ENCODE results near the gene LDLRAD4.

Gene LDLRAD4

DNA sequence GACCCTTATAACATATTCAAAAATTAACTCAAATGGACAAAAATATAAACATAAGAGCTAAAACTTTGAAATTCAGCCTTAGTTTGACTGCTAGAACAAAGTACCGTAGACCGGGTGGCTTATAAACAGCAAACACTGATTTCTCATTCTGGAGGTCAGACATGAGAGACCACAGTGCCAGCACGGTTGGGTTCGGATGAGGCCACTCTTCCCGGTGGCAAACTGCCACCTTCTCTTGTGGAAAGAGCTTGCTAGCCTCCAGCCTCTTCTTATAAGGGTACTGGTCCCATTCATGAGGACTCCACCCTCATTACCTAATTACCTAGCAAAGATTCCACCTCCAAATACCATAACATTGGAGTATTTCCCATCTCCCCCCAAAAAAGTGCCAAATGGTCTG is 416.5 kb downstream of the LDLRAD4 start:
- no peak for ATAC-seq
- TF ChIP-seq OSR1 (CRISPR knock-in tag; IDR thresholded peaks at IDR 0.05) (no peak), ZNF70 (CRISPR knock-in tag; IDR thresholded peaks at IDR 0.05) (no peak), ZC3H10 (CRISPR knock-in tag; IDR thresholded peaks at IDR 0.05) (no peak), GLIS3 (CRISPR knock-in tag; IDR thresholded peaks at IDR 0.05) (no peak), BACH2 (CRISPR knock-in tag; IDR thresholded peaks at IDR 0.05; ENCODE audit: borderline replicate concordance) (no peak), PPARA (CRISPR knock-in tag; IDR thresholded peaks at IDR 0.05; ENCODE audit: borderline replicate concordance) (no peak), ZNF8 (CRISPR knock-in tag; IDR thresholded peaks at IDR 0.05) (no peak), TCF4 (CRISPR knock-in tag; IDR thresholded peaks at IDR 0.05; ENCODE audit: borderline replicate concordance) (no peak)
- TF ChIP-seq, protein P1, sequence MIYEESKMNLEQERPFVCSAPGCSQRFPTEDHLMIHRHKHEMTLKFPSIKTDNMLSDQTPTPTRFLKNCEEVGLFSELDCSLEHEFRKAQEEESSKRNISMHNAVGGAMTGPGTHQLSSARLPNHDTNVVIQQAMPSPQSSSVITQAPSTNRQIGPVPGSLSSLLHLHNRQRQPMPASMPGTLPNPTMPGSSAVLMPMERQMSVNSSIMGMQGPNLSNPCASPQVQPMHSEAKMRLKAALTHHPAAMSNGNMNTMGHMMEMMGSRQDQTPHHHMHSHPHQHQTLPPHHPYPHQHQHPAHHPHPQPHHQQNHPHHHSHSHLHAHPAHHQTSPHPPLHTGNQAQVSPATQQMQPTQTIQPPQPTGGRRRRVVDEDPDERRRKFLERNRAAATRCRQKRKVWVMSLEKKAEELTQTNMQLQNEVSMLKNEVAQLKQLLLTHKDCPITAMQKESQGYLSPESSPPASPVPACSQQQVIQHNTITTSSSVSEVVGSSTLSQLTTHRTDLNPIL (CRISPR knock-in tag; IDR thresholded peaks at IDR 0.05; ENCODE audit: low read depth) = no peak

DNA sequence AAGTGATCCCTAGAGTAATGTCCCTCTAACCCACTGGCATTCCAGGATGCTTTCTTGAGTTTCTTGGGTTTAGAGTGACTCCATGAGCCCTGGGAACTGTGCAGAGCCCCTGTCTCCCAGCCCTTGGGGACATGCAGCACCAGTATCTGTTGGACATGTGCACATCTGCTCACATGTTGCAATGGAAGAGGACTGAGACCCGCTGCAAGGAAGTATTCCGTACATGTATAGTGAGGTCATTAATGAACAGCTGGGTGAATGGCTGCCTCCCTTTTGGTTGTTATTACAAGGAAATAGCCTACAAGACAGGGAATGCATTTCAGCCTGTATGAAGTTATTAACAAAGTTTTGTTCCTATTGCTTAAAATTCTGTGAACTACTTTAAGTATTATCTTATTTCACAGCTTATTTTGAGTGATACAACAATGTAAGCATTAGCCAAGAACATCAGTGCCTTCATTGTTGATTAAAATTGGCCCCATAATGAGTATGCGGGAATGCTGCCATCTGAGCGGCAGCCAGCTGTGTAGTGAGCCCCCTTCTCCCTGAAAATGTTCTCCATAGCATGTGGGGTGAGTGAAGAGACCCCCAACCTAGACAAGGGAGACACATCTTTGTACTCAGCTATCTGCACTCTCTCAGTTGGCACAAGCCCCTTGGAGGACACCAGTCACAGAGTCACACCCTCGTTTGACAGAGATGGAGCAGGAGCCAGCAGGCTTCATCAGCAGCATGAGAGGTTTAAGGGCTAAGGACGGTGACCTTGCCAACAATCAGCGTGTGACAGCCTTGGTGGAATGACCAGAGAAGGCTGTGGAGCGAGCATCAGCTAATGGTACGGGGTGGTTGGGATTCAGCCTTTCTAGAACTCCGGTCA is 420.4 kb downstream of the LDLRAD4 start:
- TF ChIP-seq ESRRG (CRISPR knock-in tag; IDR thresholded peaks at IDR 0.05) (no peak), ZNF70 (CRISPR knock-in tag; IDR thresholded peaks at IDR 0.05) (no peak), ZNF565 (CRISPR knock-in tag; conservative IDR thresholded peaks at IDR 0.05; ENCODE audit: low read depth) (no peak), TCF4 (CRISPR knock-in tag; IDR thresholded peaks at IDR 0.05; ENCODE audit: borderline replicate concordance) (no peak)

GRCh38 chr18:13640266-13640860 is 421.8 kb downstream of the LDLRAD4 start:
- ATAC-seq = no peak
- TF ChIP-seq, protein P2, sequence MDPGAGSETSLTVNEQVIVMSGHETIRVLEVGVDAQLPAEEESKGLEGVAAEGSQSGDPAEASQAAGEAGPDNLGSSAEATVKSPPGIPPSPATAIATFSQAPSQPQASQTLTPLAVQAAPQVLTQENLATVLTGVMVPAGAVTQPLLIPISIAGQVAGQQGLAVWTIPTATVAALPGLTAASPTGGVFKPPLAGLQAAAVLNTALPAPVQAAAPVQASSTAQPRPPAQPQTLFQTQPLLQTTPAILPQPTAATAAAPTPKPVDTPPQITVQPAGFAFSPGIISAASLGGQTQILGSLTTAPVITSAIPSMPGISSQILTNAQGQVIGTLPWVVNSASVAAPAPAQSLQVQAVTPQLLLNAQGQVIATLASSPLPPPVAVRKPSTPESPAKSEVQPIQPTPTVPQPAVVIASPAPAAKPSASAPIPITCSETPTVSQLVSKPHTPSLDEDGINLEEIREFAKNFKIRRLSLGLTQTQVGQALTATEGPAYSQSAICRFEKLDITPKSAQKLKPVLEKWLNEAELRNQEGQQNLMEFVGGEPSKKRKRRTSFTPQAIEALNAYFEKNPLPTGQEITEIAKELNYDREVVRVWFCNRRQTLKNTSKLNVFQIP (CRISPR knock-in tag; IDR thresholded peaks at IDR 0.05; ENCODE audit: borderline replicate concordance, low read depth) = no peak
- TF ChIP-seq, protein P1 (CRISPR knock-in tag; IDR thresholded peaks at IDR 0.05; ENCODE audit: low read depth) = no peak

More for the DNA sequence above, 420.4 kb downstream of the LDLRAD4 start:
- ATAC-seq = no peak

GRCh38 chr18:13641551-13642439 is 423.2 kb downstream of the LDLRAD4 start:
- ATAC-seq = no peak
- no peak for TF ChIP-seq TSHZ2 (CRISPR knock-in tag; IDR thresholded peaks at IDR 0.05)
- TF ChIP-seq ZFP30 (CRISPR knock-in tag; IDR thresholded peaks at IDR 0.05) = no peak
- TF ChIP-seq, protein P3, sequence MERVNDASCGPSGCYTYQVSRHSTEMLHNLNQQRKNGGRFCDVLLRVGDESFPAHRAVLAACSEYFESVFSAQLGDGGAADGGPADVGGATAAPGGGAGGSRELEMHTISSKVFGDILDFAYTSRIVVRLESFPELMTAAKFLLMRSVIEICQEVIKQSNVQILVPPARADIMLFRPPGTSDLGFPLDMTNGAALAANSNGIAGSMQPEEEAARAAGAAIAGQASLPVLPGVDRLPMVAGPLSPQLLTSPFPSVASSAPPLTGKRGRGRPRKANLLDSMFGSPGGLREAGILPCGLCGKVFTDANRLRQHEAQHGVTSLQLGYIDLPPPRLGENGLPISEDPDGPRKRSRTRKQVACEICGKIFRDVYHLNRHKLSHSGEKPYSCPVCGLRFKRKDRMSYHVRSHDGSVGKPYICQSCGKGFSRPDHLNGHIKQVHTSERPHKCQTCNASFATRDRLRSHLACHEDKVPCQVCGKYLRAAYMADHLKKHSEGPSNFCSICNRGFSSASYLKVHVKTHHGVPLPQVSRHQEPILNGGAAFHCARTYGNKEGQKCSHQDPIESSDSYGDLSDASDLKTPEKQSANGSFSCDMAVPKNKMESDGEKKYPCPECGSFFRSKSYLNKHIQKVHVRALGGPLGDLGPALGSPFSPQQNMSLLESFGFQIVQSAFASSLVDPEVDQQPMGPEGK (CRISPR knock-in tag; IDR thresholded peaks at IDR 0.05; ENCODE audit: borderline replicate concordance) = no peak
- TF ChIP-seq ESRRG (CRISPR knock-in tag; IDR thresholded peaks at IDR 0.05) = no peak
- TF ChIP-seq, protein P1 (CRISPR knock-in tag; IDR thresholded peaks at IDR 0.05; ENCODE audit: low read depth) = no peak
- TF ChIP-seq, protein P4, sequence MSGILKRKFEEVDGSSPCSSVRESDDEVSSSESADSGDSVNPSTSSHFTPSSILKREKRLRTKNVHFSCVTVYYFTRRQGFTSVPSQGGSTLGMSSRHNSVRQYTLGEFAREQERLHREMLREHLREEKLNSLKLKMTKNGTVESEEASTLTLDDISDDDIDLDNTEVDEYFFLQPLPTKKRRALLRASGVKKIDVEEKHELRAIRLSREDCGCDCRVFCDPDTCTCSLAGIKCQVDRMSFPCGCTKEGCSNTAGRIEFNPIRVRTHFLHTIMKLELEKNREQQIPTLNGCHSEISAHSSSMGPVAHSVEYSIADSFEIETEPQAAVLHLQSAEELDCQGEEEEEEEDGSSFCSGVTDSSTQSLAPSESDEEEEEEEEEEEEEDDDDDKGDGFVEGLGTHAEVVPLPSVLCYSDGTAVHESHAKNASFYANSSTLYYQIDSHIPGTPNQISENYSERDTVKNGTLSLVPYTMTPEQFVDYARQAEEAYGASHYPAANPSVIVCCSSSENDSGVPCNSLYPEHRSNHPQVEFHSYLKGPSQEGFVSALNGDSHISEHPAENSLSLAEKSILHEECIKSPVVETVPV (CRISPR knock-in tag; IDR thresholded peaks at IDR 0.05) = no peak
- no peak for TF ChIP-seq ZNF70 (CRISPR knock-in tag; IDR thresholded peaks at IDR 0.05)
- no peak for TF ChIP-seq ZNF8 (CRISPR knock-in tag; IDR thresholded peaks at IDR 0.05)
- TF ChIP-seq CSDC2 (CRISPR knock-in tag; IDR thresholded peaks at IDR 0.05) = no peak
- TF ChIP-seq BACH2 (CRISPR knock-in tag; IDR thresholded peaks at IDR 0.05; ENCODE audit: borderline replicate concordance) = no peak
- TF ChIP-seq ZC3H10 (CRISPR knock-in tag; IDR thresholded peaks at IDR 0.05) = no peak
- no peak for TF ChIP-seq TCF4 (CRISPR knock-in tag; IDR thresholded peaks at IDR 0.05; ENCODE audit: borderline replicate concordance)
- no peak for TF ChIP-seq GLIS3 (CRISPR knock-in tag; IDR thresholded peaks at IDR 0.05)
- no peak for TF ChIP-seq OSR1 (CRISPR knock-in tag; IDR thresholded peaks at IDR 0.05)
- no peak for TF ChIP-seq PPARA (CRISPR knock-in tag; IDR thresholded peaks at IDR 0.05; ENCODE audit: borderline replicate concordance)

All from SK-N-SH treated with all-trans-retinoic acid at 6 μM for 48 hours (cell line).